Mammary epithelial cell (primary cell): ENCODE measurements around the gene TRAM2.

Source experiments
- CTCF ChIP-seq, 2 donors: IDR thresholded peaks in 1 of 2; conservative IDR thresholded peaks in 1 of 2; 2 replicates each; pipeline ENCODE4 v1.5.1; 2011 to 2012; ENCODE audit warnings: inconsistent platforms in 2 of 2, low read length in 2 of 2, mild to moderate bottlenecking in 2 of 2, control low read depth in 1 of 2, low read depth in 1 of 2; ENCODE audit not compliant: insufficient read depth in 1 of 2; ENCODE audit errors: extremely low read depth in 1 of 2
- EZH2 ChIP-seq: IDR thresholded peaks from 2 replicates; pipeline ENCODE4 v1.6.1; 2012; ENCODE audit warnings: low read length, inconsistent platforms, borderline replicate concordance

GRCh38 chr6:52489881-52490280 lies 87.0 kb downstream of the TRAM2 start:
- TF ChIP-seq CTCF (conservative IDR thresholded peaks at IDR 0.05 in 1 of 2, IDR thresholded peaks at IDR 0.05 in 1 of 2; ENCODE audit: extremely low read depth in 1 of 2, insufficient read depth in 1 of 2, low read depth in 1 of 2, low read length in 2 of 2) (no peak), EZH2 (no peak)
